Measurements from ENCODE around the gene GNAS-AS1.

- TF ChIP-seq, protein P1, sequence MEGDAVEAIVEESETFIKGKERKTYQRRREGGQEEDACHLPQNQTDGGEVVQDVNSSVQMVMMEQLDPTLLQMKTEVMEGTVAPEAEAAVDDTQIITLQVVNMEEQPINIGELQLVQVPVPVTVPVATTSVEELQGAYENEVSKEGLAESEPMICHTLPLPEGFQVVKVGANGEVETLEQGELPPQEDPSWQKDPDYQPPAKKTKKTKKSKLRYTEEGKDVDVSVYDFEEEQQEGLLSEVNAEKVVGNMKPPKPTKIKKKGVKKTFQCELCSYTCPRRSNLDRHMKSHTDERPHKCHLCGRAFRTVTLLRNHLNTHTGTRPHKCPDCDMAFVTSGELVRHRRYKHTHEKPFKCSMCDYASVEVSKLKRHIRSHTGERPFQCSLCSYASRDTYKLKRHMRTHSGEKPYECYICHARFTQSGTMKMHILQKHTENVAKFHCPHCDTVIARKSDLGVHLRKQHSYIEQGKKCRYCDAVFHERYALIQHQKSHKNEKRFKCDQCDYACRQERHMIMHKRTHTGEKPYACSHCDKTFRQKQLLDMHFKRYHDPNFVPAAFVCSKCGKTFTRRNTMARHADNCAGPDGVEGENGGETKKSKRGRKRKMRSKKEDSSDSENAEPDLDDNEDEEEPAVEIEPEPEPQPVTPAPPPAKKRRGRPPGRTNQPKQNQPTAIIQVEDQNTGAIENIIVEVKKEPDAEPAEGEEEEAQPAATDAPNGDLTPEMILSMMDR (IDR thresholded peaks at IDR 0.05): no peak
- TF ChIP-seq POLR2A (IDR thresholded peaks at IDR 0.05): no peak
Observed at GRCh38 chr20:58899512-58899911, 48.8 kb upstream of the GNAS-AS1 start.
